ENCODE results near the gene ZNF827.
"Not testable (repeated sequence)": the region's sequence is repeated elsewhere in the genome, so short reads cannot be mapped to it uniquely, and the experiment has no call there.

Gene ZNF827

GRCh38 chr4:145861336-145862318 is 77.0 kb downstream of the ZNF827 start:
- no peak for DNase-seq (ENCODE audit: low spot score)

GRCh38 chr4:145860897-145861296 is 77.7 kb downstream of the ZNF827 start:
- no peak for DNase-seq (ENCODE audit: low spot score)

GRCh38 chr4:145860446-145860845 is 78.2 kb downstream of the ZNF827 start:
- no peak for DNase-seq (ENCODE audit: low spot score)

- DNase-seq (ENCODE audit: low spot score): no peak
These were observed 78.7 kb downstream of the ZNF827 start for GRCh38 chr4:145859926-145860325.

GRCh38 chr4:145859426-145859825 is 79.2 kb downstream of the ZNF827 start:
- DNase-seq (ENCODE audit: low spot score): no peak

GRCh38 chr4:145852256-145852839 is 86.3 kb downstream of the ZNF827 start:
- no peak for DNase-seq (ENCODE audit: low spot score)

- DNase-seq (ENCODE audit: low spot score): no peak
These were observed 87.0 kb downstream of the ZNF827 start for GRCh38 chr4:145851511-145852201.

GRCh38 chr4:145847764-145848163 is 90.9 kb downstream of the ZNF827 start:
- DNase-seq (ENCODE audit: low spot score): no peak

- DNase-seq (ENCODE audit: low spot score): no peak
These were observed 93.5 kb downstream of the ZNF827 start for GRCh38 chr4:145845118-145845517.

- DNase-seq (ENCODE audit: low spot score): no peak
These were observed 95.0 kb downstream of the ZNF827 start for GRCh38 chr4:145843639-145844038.

- peak; percentile 74 for DNase-seq (ENCODE audit: low spot score)
These were observed 95.5 kb downstream of the ZNF827 start for GRCh38 chr4:145843148-145843547.

- no peak for DNase-seq (ENCODE audit: low spot score)
These were observed 96.3 kb downstream of the ZNF827 start for GRCh38 chr4:145842224-145842887.

GRCh38 chr4:145840801-145841200 is 97.8 kb downstream of the ZNF827 start:
- DNase-seq (ENCODE audit: low spot score): no peak

- peak; percentile 51 for DNase-seq (ENCODE audit: low spot score)
These were observed 98.4 kb downstream of the ZNF827 start for GRCh38 chr4:145840162-145840768.

GRCh38 chr4:145839151-145839550 is 99.5 kb downstream of the ZNF827 start:
- DNase-seq (ENCODE audit: low spot score): no peak

GRCh38 chr4:145832384-145832783 is 106.2 kb downstream of the ZNF827 start:
- not testable (repeated sequence) for DNase-seq (ENCODE audit: low spot score)

GRCh38 chr4:145830699-145831098 is 107.9 kb downstream of the ZNF827 start:
- DNase-seq (ENCODE audit: low spot score): no peak

GRCh38 chr4:145829629-145830395 is 108.8 kb downstream of the ZNF827 start:
- no peak for DNase-seq (ENCODE audit: low spot score)

GRCh38 chr4:145828802-145829485 is 109.7 kb downstream of the ZNF827 start:
- no peak for DNase-seq (ENCODE audit: low spot score)

GRCh38 chr4:145827885-145828284 is 110.7 kb downstream of the ZNF827 start:
- DNase-seq (ENCODE audit: low spot score): no peak
